Osteocyte (in vitro differentiated cells): ENCODE measurements around the gene TIMM17B. TPM values are rescaled to one million over a fixed set of nuclear protein-coding genes. Genes with fewer than 3 reads are reported as not detected.

Experiments used
- DNase-seq: peaks from one replicate; pipeline ENCODE4 v3.0.0; 2021; ENCODE audit warnings: mixed read lengths; ENCODE audit not compliant: unreplicated experiment; ENCODE audit errors: extremely low spot score
- H3K27ac Mint-ChIP-seq: one replicate; pipeline ENCODE4 v1.8.0; 2021; ENCODE audit warnings: mild to moderate bottlenecking, mixed read lengths; ENCODE audit not compliant: unreplicated experiment
- H3K27me3 Mint-ChIP-seq: one replicate; pipeline ENCODE4 v1.8.0; 2021; ENCODE audit warnings: mixed read lengths; ENCODE audit not compliant: unreplicated experiment
- H3K36me3 Mint-ChIP-seq: one replicate; pipeline ENCODE4 v1.8.0; 2021; ENCODE audit warnings: mixed read lengths; ENCODE audit not compliant: unreplicated experiment
- H3K4me1 Mint-ChIP-seq: one replicate; pipeline ENCODE4 v1.8.0; 2021; ENCODE audit warnings: mixed read lengths; ENCODE audit not compliant: unreplicated experiment
- H3K4me3 Mint-ChIP-seq: one replicate; pipeline ENCODE4 v1.8.0; 2021; ENCODE audit warnings: mild to moderate bottlenecking, moderate library complexity, mixed read lengths; ENCODE audit not compliant: unreplicated experiment
- H3K9me3 Mint-ChIP-seq: one replicate; pipeline ENCODE4 v1.8.0; 2021; ENCODE audit warnings: mixed read lengths; ENCODE audit not compliant: unreplicated experiment
- total RNA-seq: library from RNA; stranded (reverse); gene quantifications from 2 replicates; pipeline ENCODE4 v1.2.1, GENCODE V29; 2021
- TF ChIP-seq, protein P1 (sequence below): fragments of 200-600 bp; sonication (generic); IDR thresholded peaks from 2 replicates; pipeline ENCODE4 v1.5.0; 2021; ENCODE audit warnings: antibody characterized with exemption, mild to moderate bottlenecking, moderate library complexity

TIMM17B gene
- total RNA-seq, 1 donor from 2014 or later = 45.6 TPM

DNA sequence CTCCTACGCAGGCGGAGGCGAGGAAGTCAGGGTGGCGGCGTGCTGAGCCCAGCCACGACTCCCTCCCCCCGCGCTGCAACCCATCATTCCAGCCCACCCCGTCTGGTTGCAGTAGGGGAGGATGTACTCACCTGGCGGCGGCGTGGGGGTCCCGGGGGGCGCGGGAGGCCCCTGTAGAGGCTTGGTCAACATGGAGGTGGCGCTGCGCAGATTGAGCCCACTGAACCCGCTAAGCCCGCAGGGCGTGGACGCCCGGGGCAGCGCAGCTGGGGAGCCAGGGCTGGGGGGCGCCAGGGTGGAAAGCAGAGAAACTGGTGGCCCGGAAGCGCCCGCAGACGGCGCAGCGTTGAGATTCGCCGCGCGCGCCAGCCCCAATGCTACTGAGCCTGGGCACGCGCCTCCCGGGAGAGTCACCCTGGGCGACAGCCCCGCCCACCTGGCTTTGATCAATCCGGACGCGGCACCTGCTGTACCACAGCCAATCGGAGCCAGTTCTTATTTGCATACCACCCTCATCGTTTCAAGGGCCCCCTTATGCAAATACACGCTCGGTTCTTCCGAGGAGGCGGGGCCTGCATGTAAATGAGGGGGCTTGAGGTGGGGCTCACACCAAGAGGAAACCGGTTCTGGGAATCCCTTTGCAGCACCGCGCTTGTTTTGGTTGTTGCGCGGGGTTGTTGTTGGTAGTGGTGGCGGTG lies 21.2 kb upstream of the TIMM17B start, which contains the start of gene PIM2:
Gene PIM2 (minus strand): TSS at position 382 of the 698 bp plus-strand sequence. CDS start 190 bp downstream, at position 192.
- Mint-ChIP-seq H3K4me1 (peaks cover 26% of the 10 kb centered on the region), H3K36me3 (no peaks in the 10 kb centered on the region), H3K27ac (peak within 1 kb of the TSS; percentile 94)

DNA sequence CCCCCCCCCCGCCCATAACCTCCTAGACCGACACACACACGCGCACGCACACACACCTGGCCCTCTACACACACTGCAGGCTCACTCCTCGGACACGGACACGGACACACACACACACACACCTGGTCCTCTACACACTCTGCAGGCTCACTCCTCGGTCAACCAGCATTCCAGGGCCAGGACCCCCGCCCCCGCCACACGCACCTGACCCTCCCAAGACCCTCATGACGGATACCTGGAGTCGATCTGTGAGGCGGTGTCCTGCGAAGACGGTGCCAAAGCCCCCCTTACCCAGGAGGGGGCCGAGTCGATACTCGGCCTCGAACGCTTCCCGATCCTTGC lies 20.7 kb upstream of the TIMM17B start:
- TF ChIP-seq, protein P1, sequence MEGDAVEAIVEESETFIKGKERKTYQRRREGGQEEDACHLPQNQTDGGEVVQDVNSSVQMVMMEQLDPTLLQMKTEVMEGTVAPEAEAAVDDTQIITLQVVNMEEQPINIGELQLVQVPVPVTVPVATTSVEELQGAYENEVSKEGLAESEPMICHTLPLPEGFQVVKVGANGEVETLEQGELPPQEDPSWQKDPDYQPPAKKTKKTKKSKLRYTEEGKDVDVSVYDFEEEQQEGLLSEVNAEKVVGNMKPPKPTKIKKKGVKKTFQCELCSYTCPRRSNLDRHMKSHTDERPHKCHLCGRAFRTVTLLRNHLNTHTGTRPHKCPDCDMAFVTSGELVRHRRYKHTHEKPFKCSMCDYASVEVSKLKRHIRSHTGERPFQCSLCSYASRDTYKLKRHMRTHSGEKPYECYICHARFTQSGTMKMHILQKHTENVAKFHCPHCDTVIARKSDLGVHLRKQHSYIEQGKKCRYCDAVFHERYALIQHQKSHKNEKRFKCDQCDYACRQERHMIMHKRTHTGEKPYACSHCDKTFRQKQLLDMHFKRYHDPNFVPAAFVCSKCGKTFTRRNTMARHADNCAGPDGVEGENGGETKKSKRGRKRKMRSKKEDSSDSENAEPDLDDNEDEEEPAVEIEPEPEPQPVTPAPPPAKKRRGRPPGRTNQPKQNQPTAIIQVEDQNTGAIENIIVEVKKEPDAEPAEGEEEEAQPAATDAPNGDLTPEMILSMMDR = no peak
- H3K36me3 Mint-ChIP-seq = no peaks in the 10 kb centered on the region
- H3K9me3 Mint-ChIP-seq = no peaks in the 10 kb centered on the region
- peaks cover 26% of the 10 kb centered on the region for H3K4me1 Mint-ChIP-seq
- peak overlapping the region; percentile 94 for H3K27ac Mint-ChIP-seq
- DNase-seq = no peak
- no peaks in the 10 kb centered on the region for H3K27me3 Mint-ChIP-seq
- H3K4me3 Mint-ChIP-seq = peak overlapping the region; percentile 74

More for the DNA sequence above, 21.2 kb upstream of the TIMM17B start, which contains the start of gene PIM2:
- peak; percentile 90 for DNase-seq
- Mint-ChIP-seq H3K27me3 (no peaks in the 10 kb centered on the region), H3K4me3 (peak within 1 kb of the TSS; percentile 74), H3K9me3 (no peaks in the 10 kb centered on the region)
- TF ChIP-seq, protein P1 = no peak

DNA sequence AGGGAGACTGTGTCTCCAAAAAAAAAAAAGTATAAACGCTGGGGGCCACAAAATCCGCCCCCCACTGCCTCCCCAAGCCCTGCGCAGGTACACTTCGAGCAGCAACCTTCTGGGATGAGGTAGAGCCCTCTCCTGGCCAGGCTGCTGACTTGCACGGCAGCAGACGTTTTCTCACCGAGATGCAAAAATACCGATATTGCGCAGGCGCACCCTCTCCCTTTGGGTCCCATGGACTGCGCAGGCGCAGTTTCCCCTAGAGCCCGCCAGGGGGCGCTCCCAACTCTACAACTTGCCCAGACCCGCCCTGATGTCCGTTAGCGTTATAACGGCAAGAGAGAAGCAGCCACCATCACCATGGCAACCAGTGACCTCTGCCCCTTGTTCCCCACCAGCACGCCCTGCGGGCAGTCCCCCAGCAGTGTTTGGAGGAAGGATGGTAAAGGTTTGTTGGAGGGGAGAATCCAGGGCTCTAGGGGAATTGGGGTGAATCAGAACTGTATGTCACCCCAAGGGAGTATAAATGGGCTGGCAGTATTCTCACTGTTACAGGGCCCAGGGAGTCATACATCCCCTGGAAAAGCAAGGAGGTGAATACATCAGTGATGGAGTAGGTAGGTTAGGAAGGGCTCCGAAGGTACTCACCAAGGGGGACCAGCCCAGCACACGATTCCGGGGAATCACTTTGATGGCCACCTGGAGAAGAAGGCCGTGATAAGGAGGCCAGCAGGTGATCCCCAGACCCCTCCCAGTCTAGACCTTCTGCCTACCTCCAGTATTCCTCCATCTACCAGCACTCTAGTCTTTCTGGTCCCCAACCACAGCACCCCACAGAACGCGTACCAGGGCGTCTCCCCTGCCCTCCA lies 19.8 kb upstream of the TIMM17B start:
- no peaks in the 10 kb centered on the region for H3K9me3 Mint-ChIP-seq
- H3K27ac Mint-ChIP-seq = peak overlapping the region; percentile 94
- H3K4me1 Mint-ChIP-seq = peaks cover 26% of the 10 kb centered on the region
- H3K27me3 Mint-ChIP-seq = no peaks in the 10 kb centered on the region
- peak; percentile 95 for DNase-seq
- peak overlapping the region; percentile 64 for H3K4me3 Mint-ChIP-seq
- TF ChIP-seq, protein P1 = peak; percentile 92
- no peaks in the 10 kb centered on the region for H3K36me3 Mint-ChIP-seq

DNA sequence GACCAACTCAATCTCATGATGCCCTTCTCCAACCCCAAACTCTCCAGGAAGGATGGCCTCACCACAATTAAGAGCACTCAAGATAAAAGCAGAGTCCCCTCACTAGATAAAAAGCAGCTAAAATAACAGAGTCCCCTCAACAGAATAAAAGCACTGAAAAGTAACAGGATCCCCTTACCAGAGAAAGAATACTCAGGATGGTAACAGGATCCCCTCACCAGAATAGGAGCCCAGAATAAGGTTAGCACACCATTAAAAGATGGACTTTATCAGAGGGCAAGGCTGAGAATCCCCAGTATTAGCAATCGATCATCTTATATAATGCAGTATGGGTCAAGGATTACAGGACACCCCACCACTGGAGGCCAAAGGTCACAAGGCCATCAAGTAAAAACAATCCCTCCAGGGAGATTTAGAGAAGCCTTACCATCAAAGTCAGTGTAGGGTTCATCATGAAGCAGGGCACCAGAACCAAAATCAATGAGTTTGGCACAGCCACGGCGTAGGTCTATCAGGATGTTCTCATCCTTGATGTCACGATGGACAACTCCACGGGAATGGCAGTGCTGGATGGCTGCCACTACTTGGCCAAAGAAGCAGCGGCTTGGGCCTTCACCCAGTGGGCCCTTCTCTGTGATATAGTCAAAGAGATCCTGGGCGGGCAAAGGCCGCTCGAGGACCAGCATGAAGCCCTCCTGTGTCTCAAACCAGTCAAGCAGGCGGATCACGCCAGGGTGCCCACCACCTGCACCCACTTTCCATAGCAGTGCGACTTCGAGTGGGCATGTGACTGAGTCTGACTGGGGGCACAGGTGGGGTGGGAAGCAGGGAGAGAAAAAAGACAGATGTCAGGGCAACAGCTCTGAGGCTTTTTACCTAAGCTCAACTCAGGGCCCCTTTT lies 17.3 kb upstream of the TIMM17B start:
- H3K27me3 Mint-ChIP-seq = no peaks in the 10 kb centered on the region
- H3K4me1 Mint-ChIP-seq = peaks cover 32% of the 10 kb centered on the region
- H3K27ac Mint-ChIP-seq = no peak overlapping the region
- H3K4me3 Mint-ChIP-seq = no peak overlapping the region
- no peak for DNase-seq
- TF ChIP-seq, protein P1 = no peak
- H3K36me3 Mint-ChIP-seq = no peaks in the 10 kb centered on the region
- H3K9me3 Mint-ChIP-seq = peaks cover 4% of the 10 kb centered on the region
